GM21737 (cell line): ENCODE measurements around the gene DUSP22.

Experiments
- ATAC-seq: cut with Tn5 transposase; IDR thresholded peaks from one replicate; pipeline ENCODE4 v1.9.1; 2021; ENCODE audit warnings: mild to moderate bottlenecking, moderate library complexity; ENCODE audit not compliant: unreplicated experiment

DUSP22 gene

DNA sequence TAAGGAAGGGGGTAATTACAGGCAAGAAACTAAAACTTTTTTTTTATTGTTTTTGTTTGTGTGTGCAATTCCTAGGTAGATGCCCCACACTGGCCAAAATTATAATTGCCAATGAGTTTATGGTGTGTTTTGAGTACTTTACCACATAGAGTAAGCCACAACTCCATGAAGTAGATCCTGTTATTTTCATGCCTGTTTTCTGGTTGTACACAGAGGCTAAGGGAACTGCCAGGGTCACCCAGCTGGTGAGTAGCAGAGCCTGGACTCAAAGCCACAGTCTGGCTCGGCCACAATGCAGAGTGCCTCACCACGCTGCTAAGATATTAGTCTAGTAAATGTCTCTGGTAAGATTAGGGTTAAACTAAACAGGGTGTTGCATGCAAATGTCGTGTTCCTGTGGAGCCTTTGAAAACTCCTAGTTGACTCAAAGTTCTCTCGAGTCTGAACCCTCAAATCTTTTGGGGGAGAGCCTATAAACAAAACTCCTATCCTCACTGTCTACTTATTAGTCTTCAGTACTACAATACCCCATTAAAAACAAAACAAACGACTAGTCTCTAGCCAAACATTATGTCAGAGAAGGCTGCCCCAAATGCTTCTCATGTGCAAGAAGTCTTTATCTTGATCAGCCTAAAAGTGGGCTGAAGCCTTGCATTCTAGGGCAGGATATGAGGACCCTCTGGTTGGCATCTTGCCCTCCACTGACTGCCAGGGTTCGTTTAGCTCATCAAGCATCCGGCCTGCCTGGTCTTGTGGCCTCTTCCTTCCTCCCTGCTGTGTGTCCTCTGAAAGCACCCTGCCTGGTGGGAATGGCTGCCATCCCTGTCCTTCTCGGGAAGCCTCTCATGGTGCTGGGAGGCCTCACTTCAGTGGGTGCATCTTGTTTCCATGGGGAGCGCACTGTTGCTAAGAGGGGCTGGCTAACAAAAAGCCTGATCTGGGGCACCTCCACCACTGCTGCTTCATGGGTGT lies 4.2 kb downstream of the DUSP22 start:
- no peak for ATAC-seq

- ATAC-seq = no peak
These were observed 5.4 kb downstream of the DUSP22 start for GRCh38 chr6:297571-298232.

DNA sequence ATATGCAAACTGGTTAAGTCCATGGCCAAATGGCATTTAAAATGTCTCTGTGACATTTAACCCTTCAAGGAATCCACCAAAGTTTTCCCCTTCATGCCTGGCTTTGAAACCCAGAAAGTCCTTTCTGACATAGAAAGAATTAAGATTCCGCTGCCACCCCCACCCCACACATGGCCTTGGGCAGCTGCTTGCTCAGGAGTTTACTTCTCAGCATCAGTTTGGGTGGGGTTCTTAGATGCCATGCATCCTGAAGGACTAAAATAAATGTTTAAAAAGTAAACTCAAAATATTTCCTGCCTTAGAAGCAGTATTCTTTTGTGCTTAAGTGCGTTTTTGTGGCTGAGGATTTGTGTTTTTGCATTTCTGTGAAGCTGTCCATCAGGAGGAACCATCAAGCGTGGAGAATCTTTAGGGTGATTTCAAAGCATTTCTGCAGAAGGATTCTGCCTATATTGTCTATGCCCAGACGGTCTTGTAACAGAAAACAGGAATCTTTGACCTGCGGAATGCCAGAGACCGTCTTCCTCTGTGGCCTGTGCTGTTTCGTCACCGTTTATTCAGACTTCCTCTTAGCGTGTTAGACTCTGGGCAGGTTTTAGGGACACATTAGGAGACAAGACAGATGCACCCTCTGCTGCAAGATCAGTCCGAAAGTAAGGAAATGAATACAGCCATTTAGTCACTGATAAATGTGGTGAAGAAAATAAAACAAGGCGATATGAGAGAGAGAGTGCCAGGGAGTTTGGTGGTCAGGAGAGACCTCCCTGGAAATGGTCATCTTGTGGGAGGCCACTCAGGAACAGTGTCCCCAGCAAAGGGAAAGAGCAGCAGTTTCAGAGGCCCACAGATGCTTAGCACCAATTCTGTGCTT lies 6.2 kb downstream of the DUSP22 start:
- ATAC-seq = no peak

DNA sequence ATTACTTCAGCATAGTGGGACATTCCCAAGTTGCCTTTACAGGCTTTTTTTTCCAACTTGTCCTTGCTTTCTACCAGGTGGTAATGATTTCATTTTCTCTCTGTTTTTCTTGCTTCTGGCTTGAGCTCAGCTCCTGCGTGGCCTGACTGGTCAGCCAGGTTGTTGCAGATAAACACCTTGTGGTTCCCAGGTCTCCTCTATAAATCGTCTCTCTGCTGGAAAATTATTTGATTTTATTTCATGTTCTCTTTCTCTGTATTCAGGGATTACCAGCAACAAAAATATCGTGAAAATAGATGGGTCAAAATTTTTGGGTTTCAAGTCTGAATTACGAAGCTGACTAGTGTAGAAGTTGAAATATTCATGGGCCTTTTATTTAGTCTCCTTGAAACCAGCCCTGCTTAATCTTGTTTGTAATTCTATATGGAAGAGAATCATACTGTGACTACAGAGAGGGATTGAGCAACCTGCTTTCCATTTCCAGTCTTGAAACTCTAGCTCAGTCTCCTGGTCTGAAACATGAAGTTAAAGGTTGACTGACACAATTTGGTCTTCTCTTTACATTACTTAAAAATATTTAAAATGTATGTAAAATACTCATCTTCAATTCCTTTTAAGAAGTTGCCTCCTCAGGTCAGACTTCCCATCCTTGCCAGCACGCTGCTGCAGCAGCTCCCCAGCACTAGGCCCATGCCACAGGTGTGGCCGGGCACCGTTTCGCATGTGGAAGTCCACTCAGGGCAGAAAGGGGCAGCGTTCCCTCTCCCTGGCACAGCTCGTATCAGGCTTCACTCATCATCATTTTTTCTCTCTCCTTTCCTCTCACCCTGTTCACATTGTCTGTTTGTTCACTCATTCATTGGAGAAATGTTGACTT lies 7.1 kb downstream of the DUSP22 start:
- no peak for ATAC-seq

DNA sequence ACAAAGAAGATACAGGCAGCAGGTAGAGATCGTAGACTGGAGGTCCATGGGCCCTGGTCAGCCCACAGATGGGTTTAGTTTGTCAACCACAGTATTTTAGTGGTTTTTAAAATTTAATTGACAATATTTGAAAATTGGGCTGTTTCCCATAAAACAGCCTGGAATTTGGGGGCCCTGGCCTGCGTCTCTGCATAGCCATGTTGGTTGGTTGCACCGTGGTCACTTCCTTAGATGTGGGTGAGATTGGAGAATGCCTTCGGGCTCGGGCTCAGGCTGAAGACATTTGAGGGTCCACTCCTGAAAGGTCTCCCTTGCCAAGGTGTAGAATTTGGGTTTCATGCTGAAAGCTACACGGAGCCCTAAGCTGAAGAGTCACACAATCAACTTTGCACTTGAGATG lies 7.7 kb downstream of the DUSP22 start:
- ATAC-seq = no peak

- ATAC-seq = no peak
These were observed 8.4 kb downstream of the DUSP22 start for GRCh38 chr6:300494-301198.

- ATAC-seq = no peak
These were observed 9.2 kb downstream of the DUSP22 start for GRCh38 chr6:301526-301925.

- ATAC-seq = no peak
These were observed 9.8 kb downstream of the DUSP22 start for GRCh38 chr6:301929-302705.

DNA sequence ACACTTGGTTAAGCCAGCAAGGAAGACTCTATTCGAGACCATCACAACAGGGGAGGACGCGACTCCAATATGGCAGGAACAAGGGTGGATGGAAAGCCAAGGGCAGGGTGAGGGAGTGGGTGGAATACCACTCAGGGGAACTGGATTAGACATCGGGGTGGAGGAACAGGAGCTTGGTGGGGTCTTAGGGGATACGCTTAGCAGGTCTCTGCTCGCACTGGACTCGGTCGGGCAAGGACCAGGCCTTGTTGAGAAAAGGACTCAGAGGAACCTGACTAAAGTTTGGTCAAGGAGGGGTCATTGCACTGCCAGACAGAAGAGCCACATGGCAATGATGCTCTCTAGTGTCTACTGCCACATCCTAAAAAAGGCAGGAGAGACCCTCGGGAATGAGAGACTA lies 10.5 kb downstream of the DUSP22 start:
- no peak for ATAC-seq

DNA sequence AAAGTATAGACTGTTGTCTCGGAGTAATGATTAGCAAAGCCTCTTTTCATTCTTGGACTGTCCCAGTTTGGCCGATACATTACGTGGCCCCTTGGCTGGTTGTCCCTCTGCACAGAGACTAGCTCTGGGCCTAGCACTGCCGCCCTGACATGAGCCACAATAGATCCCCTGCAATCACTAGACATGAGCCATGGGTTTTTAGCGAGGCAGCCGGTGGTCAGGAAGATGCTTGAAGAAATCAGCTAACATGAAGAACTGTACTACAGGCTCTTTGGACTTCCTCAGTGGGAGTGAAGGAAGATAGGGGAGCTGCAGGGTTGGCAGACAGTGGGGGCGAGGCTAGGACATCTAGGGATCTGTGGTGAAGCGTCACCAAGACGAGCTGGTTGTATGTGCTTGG lies 11.0 kb downstream of the DUSP22 start:
- ATAC-seq = no peak

- no peak for ATAC-seq
These were observed 11.8 kb downstream of the DUSP22 start for GRCh38 chr6:303948-304558.

DNA sequence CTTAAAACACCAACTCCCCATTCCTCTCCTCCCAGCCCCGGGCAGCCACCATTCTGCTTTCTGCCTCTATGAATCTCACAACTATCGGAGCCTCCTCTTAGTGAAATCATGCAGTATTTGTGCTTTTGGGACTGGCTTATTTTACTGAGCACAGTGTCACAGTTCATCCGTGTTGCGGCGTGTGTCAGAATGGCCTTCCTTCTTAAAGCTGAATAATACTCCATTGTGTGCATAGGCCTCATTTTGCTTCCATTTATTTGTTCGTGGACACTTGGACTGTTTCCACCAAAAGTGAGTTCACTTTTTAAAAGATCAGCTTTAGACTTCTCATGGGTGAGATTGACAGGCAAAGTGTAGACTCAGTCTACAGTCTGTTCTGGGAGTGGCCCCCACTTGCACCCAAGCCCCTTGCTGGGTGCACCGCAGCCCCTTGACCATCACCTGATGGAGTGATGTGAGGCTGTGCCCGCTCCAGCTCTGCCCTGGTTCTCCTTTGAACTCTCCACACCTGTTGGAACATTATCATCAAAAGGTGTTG lies 12.6 kb downstream of the DUSP22 start:
- peak; percentile 4 for ATAC-seq

GRCh38 chr6:305371-306206 lies 13.3 kb downstream of the DUSP22 start:
- peak; percentile 79 for ATAC-seq

GRCh38 chr6:306641-307061 lies 14.4 kb downstream of the DUSP22 start:
- ATAC-seq = no peak

DNA sequence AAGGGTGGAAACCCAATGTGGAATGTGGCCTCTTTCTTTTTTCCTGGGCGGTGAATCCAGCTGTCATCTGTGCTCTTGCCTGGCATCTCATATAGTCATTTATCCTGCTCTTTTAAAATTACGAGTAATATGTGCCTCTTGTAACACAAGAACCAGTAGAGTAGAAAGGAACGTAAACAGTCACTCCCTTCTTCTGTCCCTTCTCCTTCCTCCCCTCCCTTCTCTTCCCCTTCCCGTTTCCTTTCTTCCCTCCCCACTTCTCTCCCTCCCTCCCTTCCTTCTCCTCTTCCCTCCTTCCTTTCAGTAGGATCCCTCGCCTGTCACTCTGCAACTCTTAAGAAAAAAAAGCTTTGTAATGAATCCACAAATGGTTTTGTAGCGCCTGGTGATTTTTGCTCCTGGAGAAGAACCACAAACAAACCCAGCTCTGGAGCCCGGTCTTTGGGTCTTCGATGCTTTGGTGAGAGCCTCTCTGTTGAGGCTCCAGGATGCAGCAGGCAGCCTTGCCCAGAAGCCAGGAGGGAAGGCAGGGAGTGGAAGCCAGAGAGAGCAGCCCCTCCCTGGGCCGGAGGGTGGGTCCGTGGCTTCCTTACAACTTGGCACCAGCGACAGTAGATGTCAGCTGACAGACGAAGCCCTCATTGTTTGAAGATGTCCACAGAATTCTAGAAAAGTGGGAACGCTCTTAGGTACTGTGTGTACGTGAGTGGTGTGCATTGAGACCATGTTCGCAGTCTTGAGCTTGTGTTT lies 15.0 kb downstream of the DUSP22 start:
- no peak for ATAC-seq

- ATAC-seq = no peak
These were observed 15.6 kb downstream of the DUSP22 start for GRCh38 chr6:307874-308273.

DNA sequence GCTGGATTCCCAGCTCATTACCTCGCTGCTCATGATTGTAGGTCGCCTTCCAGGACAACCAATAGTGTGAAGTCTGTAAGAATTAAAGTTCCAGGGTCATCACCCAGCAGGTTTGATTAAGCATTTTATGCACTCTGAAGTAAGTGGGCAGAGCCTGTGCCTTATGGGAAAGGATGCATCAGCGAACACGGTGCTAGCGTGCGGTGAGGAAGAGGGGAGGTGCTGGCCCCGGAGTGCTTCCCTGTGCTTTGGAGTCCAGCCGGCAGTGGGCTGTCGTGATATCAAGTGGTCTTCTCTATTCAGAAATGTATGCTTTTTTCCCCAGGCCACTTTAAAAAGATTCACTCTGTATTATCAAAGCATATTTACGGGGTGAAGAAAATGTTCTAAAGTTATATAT lies 16.0 kb downstream of the DUSP22 start:
- ATAC-seq = no peak
